ENCODE data around the gene HEMK1. TPM values are rescaled to one million over a fixed set of nuclear protein-coding genes. Genes with fewer than 3 reads are reported as not detected.

HEMK1 gene
- total RNA-seq, 1 experiment from 2014 or later: 15.5 TPM

DNA sequence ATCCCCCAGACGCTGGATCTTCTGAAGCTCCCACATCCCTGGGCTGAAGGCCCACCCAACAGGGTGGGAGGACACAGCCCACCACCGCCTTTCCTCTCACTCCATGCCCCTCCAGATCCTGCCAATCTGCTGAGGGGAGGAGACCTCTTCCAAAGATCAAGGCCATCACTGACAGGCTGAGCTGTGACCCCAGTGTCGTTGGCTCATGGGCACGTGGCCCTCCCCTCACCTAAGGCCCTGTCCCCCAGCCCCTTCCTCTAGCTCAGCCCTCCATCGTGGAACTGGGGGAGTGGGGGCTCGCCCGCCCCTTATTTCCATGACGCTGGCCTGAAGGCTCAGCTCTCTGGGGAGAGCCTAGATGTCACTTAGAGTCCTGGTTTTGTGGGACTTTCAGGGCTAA is 12.2 kb upstream of the HEMK1 start:
- H3K27me3 ChIP-seq (ENCODE audit: control insufficient read depth, insufficient read depth, low read length): no peaks in the 10 kb centered on the region
- H3K36me3 ChIP-seq (replicated peaks; ENCODE audit: control insufficient read depth, insufficient read depth, low read length): no peaks in the 10 kb centered on the region
- no peak for DNase-seq
- no peak overlapping the region for H3K4me3 ChIP-seq (ENCODE audit: insufficient read depth, low read depth, low read length)

DNA sequence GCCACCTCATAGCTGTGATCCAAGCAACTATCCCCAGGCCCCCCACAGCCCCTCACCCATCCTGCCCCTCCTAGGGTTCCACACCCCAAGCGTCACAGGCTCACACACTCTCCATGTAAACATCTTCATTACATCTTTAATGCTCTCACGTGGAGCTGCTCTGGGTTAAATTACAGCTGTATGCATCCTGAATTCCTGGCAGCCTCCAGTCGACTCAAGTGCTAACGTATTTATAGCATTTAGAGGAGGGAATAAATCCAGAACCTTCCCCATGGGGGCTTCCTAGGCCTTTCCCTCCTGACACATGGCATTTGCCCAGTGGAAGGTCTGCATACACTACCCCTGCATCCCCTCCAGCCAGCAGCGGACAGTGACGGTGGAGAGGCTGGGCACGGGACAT is 11.4 kb upstream of the HEMK1 start:
- no peak for DNase-seq
- no peak overlapping the region for H3K4me3 ChIP-seq (ENCODE audit: insufficient read depth, low read depth, low read length)
- no peaks in the 10 kb centered on the region for H3K36me3 ChIP-seq (replicated peaks; ENCODE audit: control insufficient read depth, insufficient read depth, low read length)
- no peaks in the 10 kb centered on the region for H3K27me3 ChIP-seq (ENCODE audit: control insufficient read depth, insufficient read depth, low read length)

DNA sequence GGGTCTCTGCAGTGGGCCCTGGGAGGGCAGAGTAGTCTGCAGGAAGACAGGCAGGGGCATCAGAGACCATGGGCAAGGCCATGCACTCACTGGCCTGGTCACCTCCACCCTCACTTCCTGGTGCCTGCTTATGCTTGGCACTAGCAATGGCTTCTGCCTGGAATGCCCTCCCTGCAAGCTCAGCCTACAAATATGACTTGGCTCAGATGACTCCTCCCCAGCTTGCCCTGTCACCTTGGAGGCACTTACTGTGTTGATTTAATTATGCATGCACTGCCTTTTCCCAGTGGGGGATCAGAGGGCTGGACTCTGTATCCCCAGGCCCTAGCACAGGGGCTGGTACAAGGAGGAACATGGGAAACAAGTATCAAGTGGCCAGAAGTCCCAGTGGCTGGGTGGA is 9.6 kb upstream of the HEMK1 start:
- Histone ChIP-seq H3K27me3 (ENCODE audit: control insufficient read depth, insufficient read depth, low read length) (no peaks in the 10 kb centered on the region), H3K4me3 (ENCODE audit: insufficient read depth, low read depth, low read length) (no peak overlapping the region), H3K36me3 (replicated peaks; ENCODE audit: control insufficient read depth, insufficient read depth, low read length) (no peaks in the 10 kb centered on the region; the same call in 1 of the 2 replicates)
- no peak for DNase-seq

DNA sequence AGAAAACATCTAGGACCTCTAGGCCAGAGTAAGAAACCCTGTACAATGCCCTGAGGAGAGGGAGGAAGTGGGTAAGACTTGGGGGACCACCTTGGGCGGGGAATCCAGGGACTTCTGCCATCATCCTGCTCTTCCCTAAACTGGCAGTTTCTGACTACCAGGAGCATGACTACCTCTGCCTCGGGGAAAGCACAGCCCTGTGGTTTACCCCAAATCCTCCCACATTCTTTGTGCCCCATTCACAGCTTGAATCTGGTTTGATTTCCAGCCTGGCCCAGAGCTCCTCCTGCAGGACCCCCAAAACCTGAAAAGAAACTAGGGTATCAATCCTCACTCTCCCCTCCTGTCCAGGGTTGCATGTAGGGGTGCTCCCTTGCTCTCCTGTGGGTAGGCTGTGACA is 6.5 kb upstream of the HEMK1 start:
- Histone ChIP-seq H3K4me3 (ENCODE audit: insufficient read depth, low read depth, low read length) (no peak overlapping the region), H3K27me3 (ENCODE audit: control insufficient read depth, insufficient read depth, low read length) (peaks cover 13% of the 10 kb centered on the region), H3K36me3 (replicated peaks; ENCODE audit: control insufficient read depth, insufficient read depth, low read length) (no peaks in the 10 kb centered on the region; the same call in 1 of the 2 replicates)
- DNase-seq: no peak

DNA sequence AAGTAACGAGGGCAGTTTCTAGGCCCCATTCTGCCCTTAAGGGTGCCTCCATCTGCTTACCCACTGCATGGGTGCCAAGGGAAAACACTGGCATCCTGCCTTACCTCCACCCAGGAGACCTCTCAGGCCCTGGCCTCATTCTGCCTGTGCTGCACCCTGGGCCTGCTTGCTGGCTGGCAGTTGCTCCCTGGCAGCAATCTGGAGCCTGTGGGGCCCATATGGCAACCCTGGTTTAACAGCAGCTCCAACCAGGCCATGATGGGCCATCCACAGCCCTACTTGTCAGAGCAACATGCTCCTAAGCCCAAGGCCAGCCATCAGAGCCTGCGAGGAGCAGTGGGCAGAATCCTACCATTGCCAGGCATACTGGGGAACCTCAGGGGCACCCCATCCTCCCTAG is 5.5 kb upstream of the HEMK1 start:
- Histone ChIP-seq H3K36me3 (replicated peaks; ENCODE audit: control insufficient read depth, insufficient read depth, low read length) (no peaks in the 10 kb centered on the region; the same call in 1 of the 2 replicates), H3K27me3 (ENCODE audit: control insufficient read depth, insufficient read depth, low read length) (peaks cover 13% of the 10 kb centered on the region), H3K4me3 (ENCODE audit: insufficient read depth, low read depth, low read length) (no peak overlapping the region)
- DNase-seq: no peak

DNA sequence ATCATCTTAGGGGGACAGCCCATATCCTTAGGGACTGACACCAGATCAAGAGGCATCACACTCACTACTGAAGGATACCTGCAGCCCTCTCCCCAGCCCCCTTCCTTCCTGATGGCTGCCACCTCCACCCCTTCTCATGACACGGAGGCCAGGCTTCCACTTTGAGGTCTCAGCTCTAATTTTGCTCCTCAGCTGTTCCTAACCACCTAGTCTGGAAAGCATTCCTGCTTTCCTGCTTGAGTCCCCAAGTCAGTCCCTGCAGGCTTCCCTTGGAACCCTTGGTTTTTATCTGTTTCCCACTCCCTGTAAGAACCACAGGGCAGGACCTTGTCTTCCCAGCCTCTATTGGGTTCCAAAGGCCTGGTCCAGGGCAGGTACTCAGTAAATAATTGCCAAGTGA is 5.0 kb upstream of the HEMK1 start:
- Histone ChIP-seq H3K36me3 (replicated peaks; ENCODE audit: control insufficient read depth, insufficient read depth, low read length) (no peaks in the 10 kb centered on the region; the same call in 1 of the 2 replicates), H3K27me3 (ENCODE audit: control insufficient read depth, insufficient read depth, low read length) (peaks cover 13% of the 10 kb centered on the region)

DNA sequence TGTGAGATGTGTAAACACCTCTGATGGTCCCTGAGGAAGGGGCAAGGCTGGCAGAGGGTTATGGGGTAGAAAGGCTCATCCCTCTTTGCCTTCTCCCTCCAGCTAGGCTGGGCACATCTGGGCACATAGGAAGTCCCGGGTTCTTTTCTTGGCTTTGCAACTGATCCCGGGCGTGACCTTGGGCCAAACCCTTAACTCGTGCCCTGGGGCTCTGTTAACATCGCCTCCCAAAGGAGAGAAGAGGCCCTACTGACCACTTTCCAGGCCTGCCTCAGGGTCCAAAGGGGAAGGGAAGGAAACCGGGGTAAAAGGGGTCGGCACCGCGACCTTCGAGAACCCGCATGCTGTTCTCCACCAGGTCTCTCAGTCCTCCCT is 2.3 kb upstream of the HEMK1 start:
- H3K27me3 ChIP-seq (ENCODE audit: control insufficient read depth, insufficient read depth, low read length): peaks cover 13% of the 10 kb centered on the region
- peak overlapping the region; percentile 69 for H3K4me3 ChIP-seq (ENCODE audit: insufficient read depth, low read depth, low read length)
- no peaks in the 10 kb centered on the region; the same call in 1 of the 2 replicates for H3K36me3 ChIP-seq (replicated peaks; ENCODE audit: control insufficient read depth, insufficient read depth, low read length)
- no peak for DNase-seq

More for the DNA sequence above, 5.0 kb upstream of the HEMK1 start:
- no peak for DNase-seq
- H3K4me3 ChIP-seq (ENCODE audit: insufficient read depth, low read depth, low read length): no peak overlapping the region

DNA sequence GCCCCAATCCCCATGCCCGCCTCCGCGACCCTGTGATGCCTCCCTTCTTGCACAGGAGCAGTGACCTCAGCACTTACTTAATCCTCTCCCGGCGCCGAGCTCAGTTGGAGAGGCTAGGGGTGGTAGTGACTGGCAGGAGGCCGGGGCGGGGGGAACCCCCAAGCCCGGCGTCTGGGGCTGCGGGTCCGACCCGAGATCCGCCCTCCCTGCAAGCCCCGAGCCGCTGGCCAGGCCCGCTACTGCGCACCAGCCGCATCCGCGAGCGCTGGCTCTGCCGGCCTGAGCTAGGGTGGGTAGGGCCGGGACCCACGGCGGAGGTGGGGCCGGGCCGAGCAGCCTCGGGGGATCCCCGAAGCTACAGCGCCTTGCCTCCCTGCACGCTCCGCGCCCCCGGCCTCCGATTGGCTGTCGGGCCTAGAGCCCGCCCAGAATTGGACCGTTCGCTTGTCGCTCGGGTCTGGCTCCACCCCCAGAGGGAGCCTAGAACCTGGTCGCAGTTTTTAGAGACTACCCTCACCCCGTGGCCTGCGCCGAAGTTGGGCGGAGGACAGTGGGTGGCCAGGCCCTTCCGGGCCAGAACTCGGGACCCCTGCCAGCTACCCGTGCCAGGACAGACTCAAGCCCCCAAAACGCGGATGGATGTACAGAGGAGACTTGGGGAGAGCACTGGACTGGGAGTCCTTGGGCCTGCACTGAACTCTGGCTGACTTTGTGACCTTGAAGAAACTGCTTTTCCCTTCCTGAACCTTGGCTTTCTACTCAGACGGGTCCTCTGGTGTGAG is 1.7 kb upstream of the HEMK1 start, which contains the start of gene C3orf18:
Gene C3orf18 (minus strand): TSS at position 362 of the 782 bp plus-strand sequence. CDS start 2,048 bp downstream, outside the sequence.
- Histone ChIP-seq H3K36me3 (replicated peaks; ENCODE audit: control insufficient read depth, insufficient read depth, low read length) (no peaks in the 10 kb centered on the region; the same call in 1 of the 2 replicates), H3K27me3 (ENCODE audit: control insufficient read depth, insufficient read depth, low read length) (peaks cover 13% of the 10 kb centered on the region), H3K4me3 (ENCODE audit: insufficient read depth, low read depth, low read length) (peak within 1 kb of the TSS; percentile 69)
- DNase-seq: peak; percentile 100

DNA sequence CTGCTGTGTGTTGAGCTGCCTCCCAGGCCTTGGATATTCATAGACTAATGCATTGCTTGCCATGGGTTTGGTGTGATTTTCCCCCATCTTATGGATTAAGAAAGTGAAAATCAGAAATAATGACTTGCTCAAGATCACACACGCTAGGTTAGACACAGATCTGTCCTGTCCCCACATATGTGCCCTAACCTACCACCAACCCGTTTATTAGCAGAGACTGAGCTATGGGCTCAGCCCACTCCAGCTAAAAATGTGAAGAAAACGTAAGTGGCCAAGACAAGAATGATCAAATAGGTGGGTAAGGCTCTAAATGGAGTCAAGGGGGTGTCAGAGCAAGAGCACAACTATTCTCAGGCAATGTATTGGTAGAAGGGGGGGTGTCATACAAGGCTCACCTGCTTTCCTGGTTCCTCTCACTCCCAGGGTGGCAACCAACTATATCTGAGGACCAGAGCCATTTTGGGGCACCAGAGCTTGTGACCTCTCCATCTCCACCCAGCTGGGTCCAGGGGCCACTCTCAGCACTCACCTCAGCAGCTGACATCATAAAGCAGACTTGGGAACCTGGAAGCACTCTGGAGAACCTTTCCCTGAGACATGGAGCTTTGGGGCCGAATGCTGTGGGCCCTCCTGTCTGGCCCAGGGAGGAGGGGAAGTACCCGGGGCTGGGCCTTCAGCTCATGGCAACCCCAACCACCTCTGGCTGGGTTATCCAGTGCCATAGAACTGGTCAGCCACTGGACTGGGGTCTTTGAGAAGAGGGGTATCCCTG is 1.4 kb downstream of the HEMK1 start:
- H3K27me3 ChIP-seq (ENCODE audit: control insufficient read depth, insufficient read depth, low read length): peaks cover 13% of the 10 kb centered on the region
- H3K4me3 ChIP-seq (ENCODE audit: insufficient read depth, low read depth, low read length): no peak overlapping the region
- DNase-seq: no peak
- peaks cover 3% of the 10 kb centered on the region for H3K36me3 ChIP-seq (replicated peaks; ENCODE audit: control insufficient read depth, insufficient read depth, low read length)

DNA sequence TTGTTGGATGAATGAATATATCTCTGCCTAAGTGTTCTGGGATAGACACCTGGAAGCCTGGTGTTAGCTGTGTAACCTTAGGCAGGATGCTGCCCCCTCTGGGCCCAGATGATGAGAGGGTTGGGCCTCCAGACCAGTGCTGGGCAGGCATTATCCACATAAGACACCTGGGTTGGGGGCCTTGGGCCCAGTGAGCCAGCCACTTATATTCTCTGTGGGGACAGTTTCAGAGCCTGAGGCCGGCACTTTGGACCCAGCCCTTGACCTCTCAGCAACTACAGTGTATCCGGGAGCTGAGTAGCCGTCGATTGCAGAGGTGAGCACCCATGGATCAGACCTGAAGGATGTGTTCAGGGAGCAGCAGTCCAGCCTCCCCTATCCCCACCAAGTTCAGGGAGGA is 2.2 kb downstream of the HEMK1 start:
- DNase-seq: no peak
- Histone ChIP-seq H3K27me3 (ENCODE audit: control insufficient read depth, insufficient read depth, low read length) (peaks cover 9% of the 10 kb centered on the region), H3K4me3 (ENCODE audit: insufficient read depth, low read depth, low read length) (no peak overlapping the region), H3K36me3 (replicated peaks; ENCODE audit: control insufficient read depth, insufficient read depth, low read length) (peaks cover 3% of the 10 kb centered on the region)

DNA sequence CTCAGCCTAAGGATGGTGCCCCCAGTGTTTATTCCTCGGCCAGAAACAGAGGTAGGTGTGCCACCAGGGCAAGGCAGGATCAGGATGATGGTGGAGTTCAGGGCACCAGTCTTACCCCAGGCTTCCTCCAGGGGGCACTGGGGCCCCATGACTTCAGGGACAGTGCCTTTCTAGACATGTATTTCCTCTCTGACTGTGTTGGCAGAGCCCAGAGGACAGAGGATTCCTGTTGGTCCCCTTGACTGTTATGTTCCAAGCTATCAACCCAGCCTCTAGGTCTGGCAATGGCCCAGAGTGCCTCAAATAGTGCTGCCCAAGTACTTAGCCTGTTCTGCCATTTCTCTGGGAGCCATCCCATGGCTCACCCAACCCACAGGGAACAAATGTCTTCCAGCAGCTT is 2.8 kb downstream of the HEMK1 start:
- Histone ChIP-seq H3K27me3 (ENCODE audit: control insufficient read depth, insufficient read depth, low read length) (peaks cover 2% of the 10 kb centered on the region; the same call in 1 of the 2 replicates), H3K4me3 (ENCODE audit: insufficient read depth, low read depth, low read length) (no peak overlapping the region), H3K36me3 (replicated peaks; ENCODE audit: control insufficient read depth, insufficient read depth, low read length) (peaks cover 3% of the 10 kb centered on the region)
- DNase-seq: peak; percentile 92

DNA sequence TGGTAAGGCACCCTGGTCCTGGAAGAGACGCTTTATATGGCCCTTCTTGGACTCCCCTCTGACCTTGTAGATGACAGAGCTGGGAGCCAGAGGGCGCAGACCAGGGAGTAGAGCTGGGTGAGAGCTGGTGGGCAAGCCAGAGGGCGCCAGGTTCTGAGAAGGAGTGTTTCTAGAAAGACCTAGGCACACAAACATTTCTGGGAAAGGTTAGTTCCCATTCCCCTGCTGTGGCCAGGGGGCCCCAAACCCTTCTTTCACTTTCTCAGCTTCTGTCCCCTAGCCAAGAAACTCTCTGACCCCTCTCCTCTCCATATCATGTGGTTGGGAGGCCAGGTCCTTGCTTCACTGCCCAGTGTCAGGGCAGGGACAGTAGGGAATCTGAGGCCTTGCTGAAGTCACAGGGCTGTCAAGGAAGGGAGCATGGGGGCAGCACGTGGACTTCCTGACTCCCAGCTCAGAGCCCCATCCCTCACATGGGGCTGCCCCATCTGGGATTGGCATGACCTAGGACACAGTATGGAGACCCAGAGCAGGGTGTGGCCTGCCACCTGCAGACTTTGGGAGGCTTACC is 3.6 kb downstream of the HEMK1 start:
- Histone ChIP-seq H3K27me3 (ENCODE audit: control insufficient read depth, insufficient read depth, low read length) (no peaks in the 10 kb centered on the region), H3K36me3 (replicated peaks; ENCODE audit: control insufficient read depth, insufficient read depth, low read length) (peaks cover 4% of the 10 kb centered on the region), H3K4me3 (ENCODE audit: insufficient read depth, low read depth, low read length) (no peak overlapping the region)
- no peak for DNase-seq

DNA sequence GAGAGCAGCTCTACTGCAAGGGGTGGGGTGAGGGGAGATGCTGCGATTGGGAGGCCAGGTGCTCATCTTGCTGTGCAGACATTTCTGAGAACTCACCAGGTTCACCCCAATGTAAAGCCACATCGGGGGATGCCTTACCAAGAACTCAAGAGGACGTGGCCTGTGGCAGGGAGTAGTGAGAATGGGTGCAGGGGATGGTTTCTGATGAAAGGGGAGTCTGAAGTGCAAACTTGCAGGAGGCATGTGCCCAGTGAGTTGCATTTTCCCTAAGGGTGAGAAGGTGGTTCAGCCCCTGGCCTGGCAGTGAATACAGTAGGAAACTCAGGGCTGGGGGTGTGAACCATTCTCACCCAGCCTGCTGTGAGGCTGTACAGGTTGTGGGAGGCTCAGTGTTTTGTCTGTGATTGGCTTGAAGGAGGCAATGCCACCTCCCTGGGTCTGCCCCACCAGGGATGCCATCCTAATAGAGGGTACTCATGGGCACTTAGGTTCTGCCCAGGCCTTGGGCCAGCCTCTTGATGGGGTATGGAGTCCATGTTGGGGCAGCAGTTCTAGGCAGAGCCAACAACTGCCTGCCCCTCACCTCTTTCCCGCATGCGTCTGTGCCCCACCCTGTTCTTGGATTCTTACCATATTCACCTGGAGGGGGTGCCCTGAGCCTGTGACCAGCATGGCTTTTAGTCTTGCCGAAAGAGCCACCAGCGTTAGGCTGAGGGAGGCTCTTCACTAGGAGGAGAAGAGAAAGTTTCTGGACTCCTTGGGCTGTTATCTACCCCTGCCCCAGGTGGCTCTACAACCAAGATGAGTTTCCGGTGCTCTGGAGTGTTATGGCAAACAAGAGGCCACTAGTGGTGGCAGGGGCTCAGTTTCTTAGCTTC is 4.5 kb downstream of the HEMK1 start:
- DNase-seq: no peak
- Histone ChIP-seq H3K4me3 (ENCODE audit: insufficient read depth, low read depth, low read length) (no peak overlapping the region), H3K36me3 (replicated peaks; ENCODE audit: control insufficient read depth, insufficient read depth, low read length) (peaks cover 7% of the 10 kb centered on the region), H3K27me3 (ENCODE audit: control insufficient read depth, insufficient read depth, low read length) (no peaks in the 10 kb centered on the region)

DNA sequence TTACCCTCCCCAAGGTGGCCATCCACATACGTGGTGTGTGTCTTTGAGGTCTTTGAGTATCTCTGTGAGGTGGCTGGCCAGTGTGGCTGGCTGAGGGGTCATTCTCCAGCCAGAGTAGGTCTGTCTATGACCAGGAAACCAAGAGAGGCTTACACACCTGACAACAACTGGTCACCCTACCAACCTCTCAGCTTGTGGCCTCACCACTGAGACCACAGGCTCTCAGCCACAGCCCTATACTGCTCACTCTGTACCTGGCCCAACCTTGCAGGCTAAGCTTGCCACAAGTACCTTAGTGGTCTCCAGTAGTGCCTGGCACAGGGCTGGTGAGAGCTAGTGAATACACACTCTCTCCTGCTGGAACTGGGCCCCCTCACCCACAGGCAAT is 5.1 kb downstream of the HEMK1 start:
- no peak overlapping the region for H3K4me3 ChIP-seq (ENCODE audit: insufficient read depth, low read depth, low read length)
- DNase-seq: no peak
- H3K27me3 ChIP-seq (ENCODE audit: control insufficient read depth, insufficient read depth, low read length): no peaks in the 10 kb centered on the region
- H3K36me3 ChIP-seq (replicated peaks; ENCODE audit: control insufficient read depth, insufficient read depth, low read length): peaks cover 7% of the 10 kb centered on the region

All from H7 (cell line).